DOHH2 (cell line): ENCODE data around the gene NEAT1.
A peak's percentile ranks its signal among the peaks of the same experiment; 100 is the strongest.

Experiments used
- H3F3A ChIP-seq: fragments of 200-600 bp; sonication (generic), shearing (Covaris generic); 2 replicates; pipeline ENCODE4 v1.6.0; 2016; ENCODE audit warnings: antibody characterized with exemption, mild to moderate bottlenecking; ENCODE audit not compliant: control insufficient read depth, insufficient read depth
- H3K27ac ChIP-seq: fragments of 200-600 bp; sonication (generic); 2 replicates; pipeline ENCODE4 v1.5.1; 2014; ENCODE audit warnings: low read depth, mild to moderate bottlenecking, low read length, moderate library complexity
- H3K27me3 ChIP-seq: fragments of 200-600 bp; sonication (generic); 2 replicates; pipeline ENCODE4 v1.6.1; 2014; ENCODE audit warnings: mild to moderate bottlenecking, low read length, mixed read lengths; ENCODE audit not compliant: control insufficient read depth
- H3K36me3 ChIP-seq: fragments of 200-600 bp; sonication (generic); 2 replicates; pipeline ENCODE4 v1.6.1; 2014; ENCODE audit warnings: mild to moderate bottlenecking, low read length, moderate library complexity, mixed read lengths; ENCODE audit not compliant: control insufficient read depth
- H3K4me1 ChIP-seq: fragments of 200-600 bp; sonication (generic); 2 replicates; pipeline ENCODE4 v1.6.1; 2014; ENCODE audit warnings: mild to moderate bottlenecking, low read length, mixed read lengths; ENCODE audit not compliant: control insufficient read depth
- H3K4me2 ChIP-seq: fragments of 200-600 bp; sonication (generic); 2 replicates; pipeline ENCODE4 v1.6.0; 2014; ENCODE audit warnings: mild to moderate bottlenecking, low read length, moderate library complexity
- H3K4me3 ChIP-seq: fragments of 200-600 bp; sonication (generic); 2 replicates; pipeline ENCODE4 v1.5.1; 2014; ENCODE audit warnings: mild to moderate bottlenecking, low read length, mixed read lengths
- H3K79me2 ChIP-seq: fragments of 200-600 bp; sonication (generic); 2 replicates; pipeline ENCODE4 v1.6.1; 2014; ENCODE audit warnings: mild to moderate bottlenecking, low read length, mixed read lengths; ENCODE audit not compliant: control insufficient read depth
- H3K9me2 ChIP-seq: fragments of 200-600 bp; sonication (generic); replicated peaks from 2 replicates; pipeline ENCODE4 v1.6.1; 2014; ENCODE audit warnings: mild to moderate bottlenecking, low read length, mixed read lengths; ENCODE audit not compliant: control insufficient read depth
- H3K9me3 ChIP-seq: fragments of 200-600 bp; sonication (generic); 2 replicates; pipeline ENCODE4 v1.6.1; 2014; ENCODE audit warnings: antibody characterized with exemption, low read length, mixed read lengths; ENCODE audit not compliant: control insufficient read depth, insufficient read depth
- H4K20me1 ChIP-seq: fragments of 200-600 bp; sonication (generic); 2 replicates; pipeline ENCODE4 v1.6.0; 2014; ENCODE audit warnings: low read depth, mild to moderate bottlenecking, antibody characterized with exemption, low read length, moderate library complexity; ENCODE audit not compliant: control insufficient read depth, insufficient read depth
- EZH2phosphoT487 ChIP-seq: fragments of 200-600 bp; sonication (generic); IDR thresholded peaks from 2 replicates; pipeline ENCODE4 v1.6.1; 2017; ENCODE audit warnings: borderline replicate concordance, mild to moderate bottlenecking, antibody characterized with exemption, low read length, moderate library complexity, mixed read lengths
- TF ChIP-seq, protein P1 (sequence below): fragments of 200-600 bp; sonication (generic); IDR thresholded peaks from one replicate; pipeline ENCODE4 v1.5.1; 2014; ENCODE audit warnings: antibody characterized with exemption, mild to moderate bottlenecking, low read depth, low read length; ENCODE audit not compliant: poor library complexity, severe bottlenecking

The NEAT1 gene

GRCh38 chr11:65432686-65433582, 10.3 kb downstream of the NEAT1 start:
- Histone ChIP-seq H3K4me1 (peaks cover 82% of the 10 kb centered on the region), H3K4me2 (peak overlapping the region; percentile 88), H3K27me3 (no peaks in the 10 kb centered on the region), H3K27ac (peak overlapping the region; percentile 90), H4K20me1 (no peaks in the 10 kb centered on the region), H3F3A (peaks cover 51% of the 10 kb centered on the region), H3K4me3 (no peak overlapping the region), H3K79me2 (peaks cover 92% of the 10 kb centered on the region), H3K36me3 (peaks cover 80% of the 10 kb centered on the region), H3K9me3 (no peaks in the 10 kb centered on the region), H3K9me2 (no peaks in the 10 kb centered on the region)
- TF ChIP-seq EZH2phosphoT487, result no peak
- TF ChIP-seq, protein P1, sequence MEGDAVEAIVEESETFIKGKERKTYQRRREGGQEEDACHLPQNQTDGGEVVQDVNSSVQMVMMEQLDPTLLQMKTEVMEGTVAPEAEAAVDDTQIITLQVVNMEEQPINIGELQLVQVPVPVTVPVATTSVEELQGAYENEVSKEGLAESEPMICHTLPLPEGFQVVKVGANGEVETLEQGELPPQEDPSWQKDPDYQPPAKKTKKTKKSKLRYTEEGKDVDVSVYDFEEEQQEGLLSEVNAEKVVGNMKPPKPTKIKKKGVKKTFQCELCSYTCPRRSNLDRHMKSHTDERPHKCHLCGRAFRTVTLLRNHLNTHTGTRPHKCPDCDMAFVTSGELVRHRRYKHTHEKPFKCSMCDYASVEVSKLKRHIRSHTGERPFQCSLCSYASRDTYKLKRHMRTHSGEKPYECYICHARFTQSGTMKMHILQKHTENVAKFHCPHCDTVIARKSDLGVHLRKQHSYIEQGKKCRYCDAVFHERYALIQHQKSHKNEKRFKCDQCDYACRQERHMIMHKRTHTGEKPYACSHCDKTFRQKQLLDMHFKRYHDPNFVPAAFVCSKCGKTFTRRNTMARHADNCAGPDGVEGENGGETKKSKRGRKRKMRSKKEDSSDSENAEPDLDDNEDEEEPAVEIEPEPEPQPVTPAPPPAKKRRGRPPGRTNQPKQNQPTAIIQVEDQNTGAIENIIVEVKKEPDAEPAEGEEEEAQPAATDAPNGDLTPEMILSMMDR, result peak; percentile 52

DNA sequence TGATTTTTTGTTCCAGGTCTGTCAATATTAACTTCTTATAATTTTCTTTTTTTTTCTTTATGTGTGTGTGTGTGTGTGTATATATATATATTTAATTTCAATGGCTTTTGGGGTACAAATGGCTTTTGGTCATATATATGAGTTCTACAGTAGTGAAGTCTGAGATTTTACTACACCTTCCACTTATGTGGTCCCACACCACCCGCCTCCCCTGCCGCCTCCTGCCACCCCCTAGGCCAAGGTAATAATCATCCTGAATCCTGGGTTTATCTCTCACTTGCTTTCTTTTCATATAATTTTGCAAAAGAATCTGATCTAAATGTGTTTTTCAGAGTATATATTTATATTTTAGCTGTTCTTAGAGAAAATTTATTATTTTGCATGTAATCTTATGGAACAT, 11.1 kb downstream of the NEAT1 start:
- H4K20me1 ChIP-seq, result no peaks in the 10 kb centered on the region

DNA sequence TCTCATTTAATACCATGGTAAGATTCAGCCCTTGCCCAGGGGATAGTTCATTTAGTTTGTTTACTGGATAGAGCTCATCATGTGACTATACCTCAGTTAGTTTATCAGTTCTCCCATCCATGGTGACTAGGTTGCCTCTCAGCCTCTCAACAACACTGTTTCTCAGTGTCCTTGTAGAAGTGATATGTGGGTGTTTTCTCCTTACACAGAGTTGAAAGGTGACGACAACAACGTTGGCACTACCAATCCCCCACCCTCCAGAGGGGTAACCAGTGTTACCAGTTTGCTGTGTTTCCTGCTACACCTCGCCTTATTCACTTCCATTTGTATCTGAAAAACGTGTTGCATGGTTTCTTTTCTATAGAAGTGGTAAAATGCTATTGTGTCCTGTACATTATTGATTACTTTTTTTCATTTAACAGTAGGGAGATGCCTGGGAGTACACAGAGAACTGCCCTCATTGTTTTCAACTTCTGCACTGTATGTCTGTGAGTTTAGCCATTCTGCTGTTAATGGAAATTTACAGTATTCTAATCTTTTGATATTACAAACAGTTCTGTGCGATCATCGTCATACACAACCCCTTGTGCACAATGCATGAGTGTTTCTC, 11.6 kb downstream of the NEAT1 start:
- Histone ChIP-seq H3K27me3 (no peaks in the 10 kb centered on the region), H3K4me1 (peaks cover 80% of the 10 kb centered on the region), H3K27ac (no peak overlapping the region), H3K9me2 (no peaks in the 10 kb centered on the region), H3K4me3 (no peak overlapping the region), H4K20me1 (no peaks in the 10 kb centered on the region), H3K79me2 (peaks cover 89% of the 10 kb centered on the region), H3F3A (peaks cover 47% of the 10 kb centered on the region), H3K9me3 (no peaks in the 10 kb centered on the region), H3K36me3 (peaks cover 82% of the 10 kb centered on the region), H3K4me2 (no peak overlapping the region)
- no peak for TF ChIP-seq EZH2phosphoT487
- TF ChIP-seq, protein P1, result no peak

More for the DNA sequence above, 11.1 kb downstream of the NEAT1 start:
- Histone ChIP-seq H3K9me2 (no peaks in the 10 kb centered on the region), H3K79me2 (peaks cover 89% of the 10 kb centered on the region), H3K36me3 (peaks cover 80% of the 10 kb centered on the region), H3K27me3 (no peaks in the 10 kb centered on the region), H3K4me2 (no peak overlapping the region), H3F3A (peaks cover 48% of the 10 kb centered on the region), H3K9me3 (no peaks in the 10 kb centered on the region), H3K4me3 (no peak overlapping the region), H3K27ac (no peak overlapping the region), H3K4me1 (peaks cover 80% of the 10 kb centered on the region)
- TF ChIP-seq, protein P1, result no peak
- TF ChIP-seq EZH2phosphoT487, result no peak
